K562 (cell line): ENCODE results near the gene CELA3A. TPM values are rescaled to one million over a fixed set of nuclear protein-coding genes. Genes with fewer than 3 reads are reported as not detected.

ENCODE experiments used
- BDP1 ChIP-seq: IDR thresholded peaks from 3 replicates; pipeline ENCODE4 v1.6.1; 2011; ENCODE audit not compliant: insufficient read length, insufficient read depth
- CBX5 ChIP-seq: IDR thresholded peaks from 2 replicates; pipeline ENCODE4 v1.6.1; 2014; ENCODE audit warnings: low read depth, borderline replicate concordance
- CHD2 ChIP-seq: IDR thresholded peaks from 2 replicates; pipeline ENCODE4 v1.6.1; 2011; ENCODE audit warnings: low read depth, low read length
- CLOCK ChIP-seq: fragments of 250-450 bp; sonication (Bioruptor Pico); IDR thresholded peaks from 2 replicates; pipeline ENCODE4 v1.4.0; 2020; ENCODE audit warnings: mild to moderate bottlenecking, moderate library complexity, borderline replicate concordance
- EHMT2 ChIP-seq: fragments of 450-650 bp; IDR thresholded peaks from 2 replicates; pipeline ENCODE4 v1.6.1; 2018; ENCODE audit warnings: antibody characterized with exemption
- EP400 ChIP-seq: fragments of 450-650 bp; IDR thresholded peaks from 2 replicates; pipeline ENCODE4 v1.6.1; 2017; ENCODE audit warnings: antibody characterized with exemption, mild to moderate bottlenecking, moderate library complexity
- ETS1 ChIP-seq: conservative IDR thresholded peaks from 2 replicates; pipeline ENCODE4 v1.6.1; 2011; ENCODE audit warnings: low read depth, mild to moderate bottlenecking, low read length; ENCODE audit not compliant: control insufficient read depth
- HDAC8 ChIP-seq: fragments of 450-650 bp; IDR thresholded peaks from 2 replicates; pipeline ENCODE4 v1.6.1; 2016; ENCODE audit warnings: mild to moderate bottlenecking, missing genetic modification characterization, moderate library complexity, missing compliant biosample characterization
- MAX ChIP-seq: sonication (generic); formaldehyde crosslinking; IDR thresholded peaks from 2 replicates; pipeline ENCODE4 v1.9.0; 2022; ENCODE audit warnings: mild to moderate bottlenecking, missing genetic modification reagents
- SAFB ChIP-seq: fragments of 200-400 bp; formaldehyde crosslinking; IDR thresholded peaks from 2 replicates; pipeline ENCODE4 v1.6.1; 2017; ENCODE audit warnings: low read depth, low read length, borderline replicate concordance
- SRSF3 ChIP-seq: fragments of 200-400 bp; formaldehyde crosslinking; IDR thresholded peaks from 2 replicates; pipeline ENCODE4 v1.6.1; 2016; ENCODE audit warnings: mild to moderate bottlenecking, low read length, moderate library complexity; ENCODE audit not compliant: insufficient read depth
- STAT5A ChIP-seq: IDR thresholded peaks from 2 replicates; pipeline ENCODE4 v1.6.1; 2012; ENCODE audit warnings: low read length, inconsistent platforms, borderline replicate concordance
- USF2 ChIP-seq: sonication (generic); formaldehyde crosslinking; IDR thresholded peaks from 2 replicates; pipeline ENCODE4 v1.5.0; 2020; ENCODE audit warnings: missing genetic modification reagents
- ZBTB49 ChIP-seq: sonication (generic); formaldehyde crosslinking; IDR thresholded peaks from 2 replicates; pipeline ENCODE4 v1.8.0; 2022; ENCODE audit warnings: missing genetic modification reagents, mild to moderate bottlenecking, borderline replicate concordance
- ZBTB9 ChIP-seq: fragments of 450-650 bp; formaldehyde crosslinking; IDR thresholded peaks from 2 replicates; pipeline ENCODE4 v1.4.0; 2020; ENCODE audit warnings: mild to moderate bottlenecking, moderate library complexity
- ZNF175 ChIP-seq: fragments of 200-800 bp; sonication (Bioruptor generic); IDR thresholded peaks from 2 replicates; pipeline ENCODE4 v1.6.1; 2016; ENCODE audit warnings: low read depth, mild to moderate bottlenecking, missing genetic modification characterization, missing compliant biosample characterization
- ZNF766 ChIP-seq: fragments of 200-800 bp; sonication (Bioruptor generic); conservative IDR thresholded peaks from 2 replicates; pipeline ENCODE4 v1.6.1; 2016; ENCODE audit warnings: missing genetic modification characterization, missing compliant biosample characterization
- polyA plus RNA-seq, 8 experiments: library from polyadenylated mRNA; depleted of rRNA in 4 of 8; stranded (reverse) in 5 of 8; unstranded in 3 of 8; fragments of >200 nt; fragmentation: Nextera tagmentation in 2 of 8; fragmentation: Illumina TruSeq in 1 of 8; extraction: Ambion mirVana in 2 of 8; extraction: Trizol in 1 of 8; gene quantifications; 2 replicates each; pipeline versions ENCODE4 v1.2.1 to v1.2.3, GENCODE V29; 2011 to 2014; ENCODE audit warnings: inconsistent platforms in 1 of 8, missing spikeins in 1 of 8
- total RNA-seq, 7 experiments: library from RNA; depleted of rRNA in 6 of 7; stranded (reverse); fragments of >200 nt in 6 of 7; fragmentation: Illumina TruSeq in 2 of 7; extraction: Trizol in 2 of 7; gene quantifications; 2 replicates each; pipeline versions ENCODE4 v1.2.1 to v1.2.3, GENCODE V29; 2011 to 2021; ENCODE audit warnings: low replicate concordance in 1 of 7

The CELA3A gene
- total and polyA plus RNA-seq, 9 of the 15 experiments (the other 6 are each of a cell fraction or from before 2014, with no cell fraction given), result 5.4 TPM; not detected in 8

GRCh38 chr1:22018583-22019559 lies 17.4 kb downstream of the CELA3A start (continued):
- TF ChIP-seq ZBTB49 (CRISPR knock-in tag) (no peak), CBX5 (no peak), BDP1 (no peak), ZNF766 (CRISPR knock-in tag) (peak; percentile 94), SAFB (no peak), CHD2 (no peak), ZNF175 (CRISPR knock-in tag) (peak; percentile 95), SRSF3 (no peak), ZBTB9 (CRISPR knock-in tag) (no peak; the same call in 1 of the 2 replicates), HDAC8 (0 out of 2 replicates have a peak, but pooled peaks have one; percentile 36), EHMT2 (peak; percentile 53; the same call in 1 of the 2 replicates), ETS1 (no peak), CLOCK (no peak), MAX (0 out of 2 replicates have a peak, but pooled peaks have one; percentile 30), EP400 (peak; percentile 74), STAT5A (no peak), USF2 (CRISPR knock-in tag) (no peak)
